ENCODE results near the gene FAM234B.

DNA sequence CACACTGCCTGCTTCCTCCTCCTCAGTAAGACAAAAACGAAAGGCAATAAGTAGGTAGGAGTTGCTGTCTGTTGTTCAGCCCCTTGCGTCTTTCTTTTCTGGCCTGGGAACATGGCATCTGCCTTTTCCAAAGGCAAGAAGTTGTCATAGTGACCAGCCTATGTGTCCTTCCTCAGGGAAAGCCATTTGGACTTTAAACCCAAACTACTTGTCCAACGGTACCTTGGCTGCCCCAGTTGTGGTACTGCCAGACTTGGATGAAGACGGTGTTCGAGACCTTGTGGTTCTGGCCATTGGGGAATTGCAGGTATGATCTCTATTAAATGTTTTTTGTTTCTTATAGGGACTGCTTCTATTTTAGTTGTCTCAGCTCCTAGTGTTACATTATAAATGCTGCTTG, 18.5 kb downstream of the FAM234B start:
- TF ChIP-seq EZH2 (IDR thresholded peaks at IDR 0.05; ENCODE audit: low read depth, unreplicated experiment), result no peak
- TF ChIP-seq, protein P1, sequence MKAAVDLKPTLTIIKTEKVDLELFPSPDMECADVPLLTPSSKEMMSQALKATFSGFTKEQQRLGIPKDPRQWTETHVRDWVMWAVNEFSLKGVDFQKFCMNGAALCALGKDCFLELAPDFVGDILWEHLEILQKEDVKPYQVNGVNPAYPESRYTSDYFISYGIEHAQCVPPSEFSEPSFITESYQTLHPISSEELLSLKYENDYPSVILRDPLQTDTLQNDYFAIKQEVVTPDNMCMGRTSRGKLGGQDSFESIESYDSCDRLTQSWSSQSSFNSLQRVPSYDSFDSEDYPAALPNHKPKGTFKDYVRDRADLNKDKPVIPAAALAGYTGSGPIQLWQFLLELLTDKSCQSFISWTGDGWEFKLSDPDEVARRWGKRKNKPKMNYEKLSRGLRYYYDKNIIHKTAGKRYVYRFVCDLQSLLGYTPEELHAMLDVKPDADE (IDR thresholded peaks at IDR 0.05), result no peak
- TF ChIP-seq, protein P2, sequence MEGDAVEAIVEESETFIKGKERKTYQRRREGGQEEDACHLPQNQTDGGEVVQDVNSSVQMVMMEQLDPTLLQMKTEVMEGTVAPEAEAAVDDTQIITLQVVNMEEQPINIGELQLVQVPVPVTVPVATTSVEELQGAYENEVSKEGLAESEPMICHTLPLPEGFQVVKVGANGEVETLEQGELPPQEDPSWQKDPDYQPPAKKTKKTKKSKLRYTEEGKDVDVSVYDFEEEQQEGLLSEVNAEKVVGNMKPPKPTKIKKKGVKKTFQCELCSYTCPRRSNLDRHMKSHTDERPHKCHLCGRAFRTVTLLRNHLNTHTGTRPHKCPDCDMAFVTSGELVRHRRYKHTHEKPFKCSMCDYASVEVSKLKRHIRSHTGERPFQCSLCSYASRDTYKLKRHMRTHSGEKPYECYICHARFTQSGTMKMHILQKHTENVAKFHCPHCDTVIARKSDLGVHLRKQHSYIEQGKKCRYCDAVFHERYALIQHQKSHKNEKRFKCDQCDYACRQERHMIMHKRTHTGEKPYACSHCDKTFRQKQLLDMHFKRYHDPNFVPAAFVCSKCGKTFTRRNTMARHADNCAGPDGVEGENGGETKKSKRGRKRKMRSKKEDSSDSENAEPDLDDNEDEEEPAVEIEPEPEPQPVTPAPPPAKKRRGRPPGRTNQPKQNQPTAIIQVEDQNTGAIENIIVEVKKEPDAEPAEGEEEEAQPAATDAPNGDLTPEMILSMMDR (conservative IDR thresholded peaks at IDR 0.05; ENCODE audit: low read depth in 2 of 2), result no peak
- no peak for TF ChIP-seq POLR2AphosphoS5 (IDR thresholded peaks at IDR 0.05; ENCODE audit: low read depth)
- TF ChIP-seq, protein P3, sequence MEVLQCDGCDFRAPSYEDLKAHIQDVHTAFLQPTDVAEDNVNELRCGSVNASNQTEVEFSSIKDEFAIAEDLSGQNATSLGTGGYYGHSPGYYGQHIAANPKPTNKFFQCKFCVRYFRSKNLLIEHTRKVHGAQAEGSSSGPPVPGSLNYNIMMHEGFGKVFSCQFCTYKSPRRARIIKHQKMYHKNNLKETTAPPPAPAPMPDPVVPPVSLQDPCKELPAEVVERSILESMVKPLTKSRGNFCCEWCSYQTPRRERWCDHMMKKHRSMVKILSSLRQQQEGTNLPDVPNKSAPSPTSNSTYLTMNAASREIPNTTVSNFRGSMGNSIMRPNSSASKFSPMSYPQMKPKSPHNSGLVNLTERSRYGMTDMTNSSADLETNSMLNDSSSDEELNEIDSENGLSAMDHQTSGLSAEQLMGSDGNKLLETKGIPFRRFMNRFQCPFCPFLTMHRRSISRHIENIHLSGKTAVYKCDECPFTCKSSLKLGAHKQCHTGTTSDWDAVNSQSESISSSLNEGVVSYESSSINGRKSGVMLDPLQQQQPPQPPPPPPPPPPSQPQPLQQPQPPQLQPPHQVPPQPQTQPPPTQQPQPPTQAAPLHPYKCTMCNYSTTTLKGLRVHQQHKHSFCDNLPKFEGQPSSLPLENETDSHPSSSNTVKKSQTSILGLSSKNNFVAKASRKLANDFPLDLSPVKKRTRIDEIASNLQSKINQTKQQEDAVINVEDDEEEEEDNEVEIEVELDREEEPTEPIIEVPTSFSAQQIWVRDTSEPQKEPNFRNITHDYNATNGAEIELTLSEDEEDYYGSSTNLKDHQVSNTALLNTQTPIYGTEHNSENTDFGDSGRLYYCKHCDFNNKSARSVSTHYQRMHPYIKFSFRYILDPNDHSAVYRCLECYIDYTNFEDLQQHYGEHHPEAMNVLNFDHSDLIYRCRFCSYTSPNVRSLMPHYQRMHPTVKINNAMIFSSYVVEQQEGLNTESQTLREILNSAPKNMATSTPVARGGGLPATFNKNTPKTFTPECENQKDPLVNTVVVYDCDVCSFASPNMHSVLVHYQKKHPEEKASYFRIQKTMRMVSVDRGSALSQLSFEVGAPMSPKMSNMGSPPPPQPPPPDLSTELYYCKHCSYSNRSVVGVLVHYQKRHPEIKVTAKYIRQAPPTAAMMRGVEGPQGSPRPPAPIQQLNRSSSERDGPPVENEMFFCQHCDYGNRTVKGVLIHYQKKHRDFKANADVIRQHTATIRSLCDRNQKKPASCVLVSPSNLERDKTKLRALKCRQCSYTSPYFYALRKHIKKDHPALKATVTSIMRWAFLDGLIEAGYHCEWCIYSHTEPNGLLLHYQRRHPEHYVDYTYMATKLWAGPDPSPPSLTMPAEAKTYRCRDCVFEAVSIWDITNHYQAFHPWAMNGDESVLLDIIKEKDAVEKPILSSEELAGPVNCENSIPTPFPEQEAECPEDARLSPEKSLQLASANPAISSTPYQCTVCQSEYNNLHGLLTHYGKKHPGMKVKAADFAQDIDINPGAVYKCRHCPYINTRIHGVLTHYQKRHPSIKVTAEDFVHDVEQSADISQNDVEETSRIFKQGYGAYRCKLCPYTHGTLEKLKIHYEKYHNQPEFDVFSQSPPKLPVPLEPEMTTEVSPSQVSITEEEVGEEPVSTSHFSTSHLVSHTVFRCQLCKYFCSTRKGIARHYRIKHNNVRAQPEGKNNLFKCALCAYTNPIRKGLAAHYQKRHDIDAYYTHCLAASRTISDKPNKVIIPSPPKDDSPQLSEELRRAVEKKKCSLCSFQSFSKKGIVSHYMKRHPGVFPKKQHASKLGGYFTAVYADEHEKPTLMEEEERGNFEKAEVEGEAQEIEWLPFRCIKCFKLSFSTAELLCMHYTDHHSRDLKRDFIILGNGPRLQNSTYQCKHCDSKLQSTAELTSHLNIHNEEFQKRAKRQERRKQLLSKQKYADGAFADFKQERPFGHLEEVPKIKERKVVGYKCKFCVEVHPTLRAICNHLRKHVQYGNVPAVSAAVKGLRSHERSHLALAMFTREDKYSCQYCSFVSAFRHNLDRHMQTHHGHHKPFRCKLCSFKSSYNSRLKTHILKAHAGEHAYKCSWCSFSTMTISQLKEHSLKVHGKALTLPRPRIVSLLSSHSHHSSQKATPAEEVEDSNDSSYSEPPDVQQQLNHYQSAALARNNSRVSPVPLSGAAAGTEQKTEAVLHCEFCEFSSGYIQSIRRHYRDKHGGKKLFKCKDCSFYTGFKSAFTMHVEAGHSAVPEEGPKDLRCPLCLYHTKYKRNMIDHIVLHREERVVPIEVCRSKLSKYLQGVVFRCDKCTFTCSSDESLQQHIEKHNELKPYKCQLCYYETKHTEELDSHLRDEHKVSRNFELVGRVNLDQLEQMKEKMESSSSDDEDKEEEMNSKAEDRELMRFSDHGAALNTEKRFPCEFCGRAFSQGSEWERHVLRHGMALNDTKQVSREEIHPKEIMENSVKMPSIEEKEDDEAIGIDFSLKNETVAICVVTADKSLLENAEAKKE (CRISPR knock-in tag; IDR thresholded peaks at IDR 0.05), result no peak

All from GM23338 (cell line).